ENCODE measurements around the gene TAAR1. TPM values are rescaled to one million over a fixed set of nuclear protein-coding genes. Genes with fewer than 3 reads are reported as not detected.

TAAR1 gene
- total and polyA plus RNA-seq, 2 experiments from 2014 or later: not detected

GRCh38 chr6:132633362-132633761, 25.6 kb downstream of the TAAR1 start:
- H3K9ac ChIP-seq: no peak overlapping the region
- H3K36me3 ChIP-seq (ENCODE audit: low read depth): no peaks in the 10 kb centered on the region
- no peak overlapping the region for H3K4me3 ChIP-seq
- no peak overlapping the region for H2AFZ ChIP-seq
- no peaks in the 10 kb centered on the region for H3F3A ChIP-seq (ENCODE audit: insufficient read depth)
- H3K4me2 ChIP-seq (ENCODE audit: unreplicated experiment): no peak overlapping the region
- no peaks in the 10 kb centered on the region for H3K4me1 ChIP-seq (ENCODE audit: insufficient read depth)
- no peak for TF ChIP-seq EZH2 (IDR thresholded peaks at IDR 0.05; ENCODE audit: insufficient read depth, poor library complexity, severe bottlenecking)
- no peak for TF ChIP-seq EZH2phosphoT487 (IDR thresholded peaks at IDR 0.05; ENCODE audit: insufficient read depth, low read depth)
- in situ Hi-C loops (cut with MboI): no loop called here
- H3K9me2 ChIP-seq (ENCODE audit: insufficient read depth): no peaks in the 10 kb centered on the region
- H3K27me3 ChIP-seq (replicated peaks; ENCODE audit: insufficient read depth): peaks cover 34% of the 10 kb centered on the region; the same call in 1 of the 2 replicates
- no peak for DNase-seq
- H3K79me2 ChIP-seq (ENCODE audit: insufficient read depth): no peaks in the 10 kb centered on the region
- WGBS, 2 experiments (ENCODE audit: low coverage in 1 of 2, low lambda C conversion rate in 2 of 2, missing lambda C conversion rate in 2 of 2): 13 to 30% methylated on average over 2 of the region's 2 CpGs
- H3K27ac ChIP-seq: no peak overlapping the region
- no peaks in the 10 kb centered on the region for H3K9me3 ChIP-seq (ENCODE audit: low read depth)
- H4K20me1 ChIP-seq (ENCODE audit: insufficient read depth): no peaks in the 10 kb centered on the region

- WGBS, 2 experiments (ENCODE audit: low coverage in 1 of 2, low lambda C conversion rate in 2 of 2, missing lambda C conversion rate in 2 of 2): 77 to 87% methylated on average over 6 of the region's 6 CpGs
- no peaks in the 10 kb centered on the region for H3K9me2 ChIP-seq (ENCODE audit: insufficient read depth)
- DNase-seq: no peak
- no peak within 1 kb of the TSS for H3K27ac ChIP-seq
- H2AFZ ChIP-seq: no peak within 1 kb of the TSS
- H4K20me1 ChIP-seq (ENCODE audit: insufficient read depth): no peaks in the 10 kb centered on the region
- H3K36me3 ChIP-seq (ENCODE audit: low read depth): no peaks in the 10 kb centered on the region
- H3K4me3 ChIP-seq: no peak within 1 kb of the TSS
- H3F3A ChIP-seq (ENCODE audit: insufficient read depth): no peaks in the 10 kb centered on the region
- H3K79me2 ChIP-seq (ENCODE audit: insufficient read depth): no peaks in the 10 kb centered on the region
- no peak for TF ChIP-seq EZH2phosphoT487 (IDR thresholded peaks at IDR 0.05; ENCODE audit: insufficient read depth, low read depth)
- TF ChIP-seq EZH2 (IDR thresholded peaks at IDR 0.05; ENCODE audit: insufficient read depth, poor library complexity, severe bottlenecking): no peak
- H3K9ac ChIP-seq: no peak within 1 kb of the TSS
- H3K4me2 ChIP-seq (ENCODE audit: unreplicated experiment): no peak within 1 kb of the TSS
- no peaks in the 10 kb centered on the region for H3K4me1 ChIP-seq (ENCODE audit: insufficient read depth)
- H3K9me3 ChIP-seq (ENCODE audit: low read depth): no peaks in the 10 kb centered on the region
- in situ Hi-C loops (cut with MboI): no loop called here
- H3K27me3 ChIP-seq (replicated peaks; ENCODE audit: insufficient read depth): peaks cover 51% of the 10 kb centered on the region
These were observed 34.8 kb downstream of the TAAR1 start, which contains the start of gene TAAR2 for GRCh38 chr6:132624175-132624574. Gene TAAR2 (minus strand): TSS chr6:132624275. CDS start chr6:132624275, 0 bp downstream.

GRCh38 chr6:132623106-132623845, 35.7 kb downstream of the TAAR1 start:
- H3F3A ChIP-seq (ENCODE audit: insufficient read depth): no peaks in the 10 kb centered on the region
- in situ Hi-C loops (cut with MboI): no loop called here
- H4K20me1 ChIP-seq (ENCODE audit: insufficient read depth): no peaks in the 10 kb centered on the region
- no peak overlapping the region for H3K27ac ChIP-seq
- no peak overlapping the region for H3K4me2 ChIP-seq (ENCODE audit: unreplicated experiment)
- no peaks in the 10 kb centered on the region for H3K36me3 ChIP-seq (ENCODE audit: low read depth)
- no peaks in the 10 kb centered on the region for H3K9me3 ChIP-seq (ENCODE audit: low read depth)
- H2AFZ ChIP-seq: no peak overlapping the region
- peaks cover 59% of the 10 kb centered on the region for H3K27me3 ChIP-seq (replicated peaks; ENCODE audit: insufficient read depth)
- no peaks in the 10 kb centered on the region for H3K9me2 ChIP-seq (ENCODE audit: insufficient read depth)
- no peaks in the 10 kb centered on the region for H3K79me2 ChIP-seq (ENCODE audit: insufficient read depth)
- H3K4me3 ChIP-seq: no peak overlapping the region
- TF ChIP-seq EZH2phosphoT487 (IDR thresholded peaks at IDR 0.05; ENCODE audit: insufficient read depth, low read depth) (no peak), EZH2 (IDR thresholded peaks at IDR 0.05; ENCODE audit: insufficient read depth, poor library complexity, severe bottlenecking) (no peak)
- no peak for DNase-seq
- H3K4me1 ChIP-seq (ENCODE audit: insufficient read depth): no peaks in the 10 kb centered on the region
- WGBS, 2 experiments (ENCODE audit: low coverage in 1 of 2, low lambda C conversion rate in 2 of 2, missing lambda C conversion rate in 2 of 2): 35% methylated on average over 6 of the region's 6 CpGs
- no peak overlapping the region for H3K9ac ChIP-seq

- no peaks in the 10 kb centered on the region for H3K79me2 ChIP-seq (ENCODE audit: insufficient read depth)
- no peaks in the 10 kb centered on the region for H3K4me1 ChIP-seq (ENCODE audit: insufficient read depth)
- TF ChIP-seq EZH2 (IDR thresholded peaks at IDR 0.05; ENCODE audit: insufficient read depth, poor library complexity, severe bottlenecking): no peak
- no peak for TF ChIP-seq EZH2phosphoT487 (IDR thresholded peaks at IDR 0.05; ENCODE audit: insufficient read depth, low read depth)
- H3K4me3 ChIP-seq: no peak overlapping the region
- H3K27ac ChIP-seq: no peak overlapping the region
- H3F3A ChIP-seq (ENCODE audit: insufficient read depth): no peaks in the 10 kb centered on the region
- no peak overlapping the region for H3K9ac ChIP-seq
- H4K20me1 ChIP-seq (ENCODE audit: insufficient read depth): no peaks in the 10 kb centered on the region
- no peak overlapping the region for H2AFZ ChIP-seq
- 0% methylated on average over 1 of the region's 1 CpG for WGBS, 2 experiments (ENCODE audit: low coverage in 1 of 2, low lambda C conversion rate in 2 of 2, missing lambda C conversion rate in 2 of 2)
- H3K4me2 ChIP-seq (ENCODE audit: unreplicated experiment): no peak overlapping the region
- no peaks in the 10 kb centered on the region for H3K36me3 ChIP-seq (ENCODE audit: low read depth)
- H3K9me2 ChIP-seq (ENCODE audit: insufficient read depth): no peaks in the 10 kb centered on the region
- DNase-seq: no peak
- H3K27me3 ChIP-seq (replicated peaks; ENCODE audit: insufficient read depth): peaks cover 65% of the 10 kb centered on the region
- no peaks in the 10 kb centered on the region for H3K9me3 ChIP-seq (ENCODE audit: low read depth)
- in situ Hi-C loops (cut with MboI): no loop called here
These were observed 42.3 kb downstream of the TAAR1 start for GRCh38 chr6:132616677-132617076.

Data from GM23248 (cell line).